Sigmoid colon (tissue), 7 donors: ENCODE results near the gene NPNT. TPM values are rescaled to one million over a fixed set of nuclear protein-coding genes. Genes with fewer than 3 reads are reported as not detected.

ENCODE experiments used
- DNase-seq: peaks from one replicate; pipeline ENCODE4 v3.0.0-alpha.2; 2019
- H3K27ac ChIP-seq, 4 donors: fragments of 200-600 bp; sonication (generic); one replicate each; pipeline ENCODE4 v1.5.1; 2016 to 2019; ENCODE audit warnings: mild to moderate bottlenecking in 1 of 4
- H3K27me3 ChIP-seq, 3 donors: fragments of 200-600 bp; sonication (generic); one replicate each; pipeline ENCODE4 v1.5.1; 2019; ENCODE audit warnings: mild to moderate bottlenecking in 1 of 3
- H3K36me3 ChIP-seq, 4 donors: fragments of 200-600 bp; sonication (generic); one replicate each; pipeline ENCODE4 v1.5.1; 2016 to 2019
- H3K4me1 ChIP-seq, 4 donors: fragments of 200-600 bp; sonication (generic); one replicate each; pipeline ENCODE4 v1.5.1; 2017 to 2019
- H3K4me3 ChIP-seq, 4 donors: fragments of 200-600 bp; sonication (generic); one replicate each; pipeline ENCODE4 v1.5.1; 2017 to 2019; ENCODE audit warnings: mild to moderate bottlenecking in 2 of 4, moderate library complexity in 1 of 4
- H3K9me3 ChIP-seq, 4 donors: fragments of 200-600 bp in 3 of 4; sonication (generic) in 3 of 4; one replicate each; pipeline versions ENCODE4 v1.5.1 to v1.6.1; 2013 to 2019
- CTCF ChIP-seq, 4 experiments: fragments of 450-650 bp in 3 of 4; fragments of 200-600 bp in 1 of 4; IDR thresholded peaks; one replicate each; pipeline ENCODE4 v1.5.1; 2016 to 2019; ENCODE audit warnings: antibody characterized with exemption in 4 of 4, mild to moderate bottlenecking in 3 of 4, moderate library complexity in 2 of 4
- EP300 ChIP-seq, 4 donors: sonication (generic); formaldehyde crosslinking; IDR thresholded peaks; one replicate each; pipeline ENCODE4 v1.6.1; 2017; ENCODE audit warnings: antibody characterized with exemption in 4 of 4
- POLR2A ChIP-seq, 2 donors: fragments of 450-650 bp; IDR thresholded peaks; one replicate each; pipeline ENCODE4 v1.6.1; 2016; ENCODE audit warnings: antibody characterized with exemption in 2 of 2, mild to moderate bottlenecking in 2 of 2, moderate library complexity in 2 of 2
- POLR2AphosphoS5 ChIP-seq, 4 donors: sonication (generic); formaldehyde crosslinking; IDR thresholded peaks; one replicate each; pipeline ENCODE4 v1.6.1; 2017; ENCODE audit warnings: antibody characterized with exemption in 4 of 4
- WGBS, 2 donors: extraction: QIAGEN DNeasy Blood & Tissue Kit; methylation state at CpG; one replicate each; pipeline ENCODE4 v1.1.7; 2013; 5-methylcytosine and 5-hydroxymethylcytosine counted together
- intact Hi-C: fragments of 100-400 bp; cut with DNase I; formaldehyde crosslinking; loops from one replicate; pipeline ENCODE4 v1.15.1; 2023
- polyA plus RNA-seq, 3 donors: library from polyadenylated mRNA; stranded (reverse); fragments of 200-250 nt; gene quantifications; one replicate each; pipeline ENCODE4 v1.2.3, GENCODE V29; 2013
- total RNA-seq, 4 donors: library from RNA; depleted of rRNA; stranded (reverse); fragments of >200 nt; gene quantifications; one replicate each; pipeline ENCODE4 v1.1.0, GENCODE V29; 2016
- donor health status: healthy with polysubstance abuse.
- donor health status: Bipolar disorder and iron deficiency.
- donor health status: healthy.

The NPNT gene
- total and polyA plus RNA-seq, 7 donors = 3.0 to 16.5 (median 6.9) TPM

DNA sequence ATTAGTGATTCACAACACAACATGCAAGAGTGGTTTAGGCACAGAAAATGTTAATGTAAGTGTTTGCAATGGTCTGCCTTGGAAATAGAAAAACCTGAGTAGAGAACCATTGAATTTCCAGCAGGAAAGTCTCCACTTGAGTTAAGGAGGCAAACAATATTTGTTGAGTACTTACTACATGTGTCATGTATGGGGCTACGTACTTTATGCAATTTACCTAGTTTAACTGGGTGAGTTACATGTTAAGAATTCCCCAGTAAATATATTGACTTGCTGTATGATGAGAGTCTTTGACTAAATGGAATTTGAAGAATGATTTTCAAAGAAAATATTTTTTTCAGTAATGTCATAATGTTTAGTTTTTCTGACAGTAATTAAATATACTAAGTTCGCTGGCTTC is 7.8 kb upstream of the NPNT start:
- Histone ChIP-seq H3K4me3 (no peak overlapping the region), H3K4me1 (no peaks in the 10 kb centered on the region), H3K9me3 (no peaks in the 10 kb centered on the region), H3K36me3 (no peaks in the 10 kb centered on the region), H3K27ac (peak overlapping the region in 1 of 4 donors; percentile 32), H3K27me3 (no peaks in the 10 kb centered on the region)
- TF ChIP-seq EP300 (IDR thresholded peaks at IDR 0.05) (no peak), POLR2A (IDR thresholded peaks at IDR 0.05) (no peak), CTCF (IDR thresholded peaks at IDR 0.05) (no peak), POLR2AphosphoS5 (IDR thresholded peaks at IDR 0.05) (no peak)
- DNase-seq = no peak
- intact Hi-C loops = no loop called here
- WGBS, 2 donors = 62 to 93% methylated on average over 2 of the region's 2 CpGs

DNA sequence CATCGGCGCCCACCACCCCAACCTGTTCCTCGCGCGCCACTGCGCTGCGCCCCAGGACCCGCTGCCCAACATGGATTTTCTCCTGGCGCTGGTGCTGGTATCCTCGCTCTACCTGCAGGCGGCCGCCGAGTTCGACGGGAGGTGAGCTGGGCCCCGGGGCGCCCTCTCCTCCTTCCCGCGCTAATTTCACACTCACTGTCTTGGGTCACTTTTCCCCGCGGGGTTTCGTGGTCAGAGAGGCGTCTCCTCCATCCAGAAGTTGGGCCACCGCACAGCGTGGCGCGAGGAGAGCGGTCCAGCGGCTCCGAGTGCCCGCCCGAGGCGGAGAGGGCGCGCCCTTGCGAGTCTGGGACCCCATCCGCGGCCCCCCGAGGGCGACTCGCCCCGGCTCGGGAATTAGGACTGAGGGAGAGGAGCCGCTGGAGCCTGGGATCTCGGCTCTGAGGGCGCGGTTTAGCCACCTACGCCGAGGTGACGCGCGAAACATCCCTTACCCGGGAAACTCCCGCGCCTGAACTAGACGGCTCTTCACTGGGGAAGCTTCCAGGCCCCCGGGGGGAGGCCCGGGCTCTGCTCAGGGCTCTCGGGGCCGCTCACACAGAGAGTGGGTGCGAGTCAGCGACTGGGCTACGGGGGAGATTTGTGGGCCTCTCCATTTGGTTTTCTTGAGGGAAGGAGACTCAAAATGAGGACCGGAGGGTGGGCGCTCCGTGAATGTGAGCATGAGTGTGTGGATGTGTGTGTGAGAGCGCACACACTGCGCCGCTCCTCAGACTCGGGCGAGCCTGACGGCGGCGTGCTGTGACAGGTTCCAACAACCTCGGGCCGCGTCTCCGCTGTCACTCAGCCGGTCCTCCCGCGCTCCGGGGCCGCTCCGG is 551 bp downstream of the NPNT start:
- 1% methylated on average over 84 of the region's 84 CpGs for WGBS, 2 donors
- H3K4me1 ChIP-seq = peaks cover 0 to 21% (median 18%) of the 10 kb centered on the region in 4 donors
- H3K27ac ChIP-seq = peak overlapping the region in 3 of 4 donors; percentile 16 to 84 (median 33)
- no peaks in the 10 kb centered on the region for H3K9me3 ChIP-seq
- H3K27me3 ChIP-seq = peaks cover 5 to 35% (median 19%) of the 10 kb centered on the region in 3 donors
- DNase-seq = no peak
- intact Hi-C loops = no loop called here
- peak overlapping the region; percentile 25 to 60 (median 49) for H3K4me3 ChIP-seq
- no peaks in the 10 kb centered on the region for H3K36me3 ChIP-seq
- TF ChIP-seq CTCF (IDR thresholded peaks at IDR 0.05) = no peak
- no peak for TF ChIP-seq POLR2A (IDR thresholded peaks at IDR 0.05)
- TF ChIP-seq EP300 (IDR thresholded peaks at IDR 0.05) = no peak
- TF ChIP-seq POLR2AphosphoS5 (IDR thresholded peaks at IDR 0.05) = no peak

GRCh38 chr4:105896461-105896942 is 1.2 kb downstream of the NPNT start:
- intact Hi-C loops = no loop called here
- peak overlapping the region; percentile 25 to 60 (median 49) for H3K4me3 ChIP-seq
- DNase-seq = no peak
- peaks cover 0 to 21% (median 18%) of the 10 kb centered on the region in 4 donors for H3K4me1 ChIP-seq
- no peak for TF ChIP-seq EP300 (IDR thresholded peaks at IDR 0.05)
- no peak for TF ChIP-seq POLR2AphosphoS5 (IDR thresholded peaks at IDR 0.05)
- TF ChIP-seq POLR2A (IDR thresholded peaks at IDR 0.05) = no peak
- no peak for TF ChIP-seq CTCF (IDR thresholded peaks at IDR 0.05)
- peaks cover 5 to 35% (median 19%) of the 10 kb centered on the region in 3 donors for H3K27me3 ChIP-seq
- H3K27ac ChIP-seq = peak overlapping the region in 2 of 4 donors; percentile 33 to 84
- WGBS, 2 donors = 2 to 5% methylated on average over 22 of the region's 22 CpGs
- no peaks in the 10 kb centered on the region for H3K9me3 ChIP-seq
- no peaks in the 10 kb centered on the region for H3K36me3 ChIP-seq

DNA sequence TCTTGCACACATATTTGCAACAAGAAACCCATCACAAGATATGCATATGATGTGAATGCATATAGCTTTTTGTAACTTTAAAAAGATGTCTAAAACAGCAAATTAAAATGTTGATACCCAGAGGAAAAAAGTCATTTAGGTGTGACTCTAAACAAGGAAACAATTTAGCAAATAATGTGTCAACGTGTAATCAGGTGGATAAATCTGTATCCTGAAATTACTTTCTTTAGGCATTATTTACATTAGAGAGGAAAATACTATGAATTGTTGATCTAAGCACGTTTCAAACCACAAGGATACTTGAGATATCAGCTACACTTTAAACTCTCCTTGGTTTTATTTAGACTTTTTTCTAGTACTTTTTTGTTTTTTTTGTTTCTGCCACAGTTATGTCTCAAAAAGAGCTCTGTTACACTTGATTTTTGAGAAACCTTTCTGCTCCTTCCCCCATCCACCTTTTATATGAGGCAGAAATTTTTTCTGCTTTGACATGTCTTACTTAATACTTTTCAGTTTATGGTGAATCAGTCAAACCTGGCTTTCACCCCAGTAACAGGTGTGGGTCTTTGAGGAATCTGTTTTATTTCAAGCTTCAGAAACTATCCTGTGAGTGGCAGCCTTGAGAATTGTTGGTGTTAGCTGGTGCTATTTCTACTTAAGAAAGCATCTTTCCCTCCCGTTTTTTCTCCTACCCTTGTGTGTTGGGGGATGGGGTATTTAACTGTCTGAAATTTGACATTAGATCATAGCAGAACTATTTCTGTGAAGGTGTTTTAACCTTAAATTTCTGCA is 1.9 kb downstream of the NPNT start:
- H3K4me3 ChIP-seq = peak overlapping the region in 1 of 4 donors; percentile 51
- no peak for DNase-seq
- 17 to 24% methylated on average over 3 of the region's 3 CpGs for WGBS, 2 donors
- H3K4me1 ChIP-seq = peaks cover 0 to 21% (median 18%) of the 10 kb centered on the region in 4 donors
- H3K27ac ChIP-seq = no peak overlapping the region
- H3K36me3 ChIP-seq = no peaks in the 10 kb centered on the region
- H3K9me3 ChIP-seq = no peaks in the 10 kb centered on the region
- intact Hi-C loops = no loop called here
- peaks cover 5 to 35% (median 19%) of the 10 kb centered on the region in 3 donors for H3K27me3 ChIP-seq
- TF ChIP-seq EP300 (IDR thresholded peaks at IDR 0.05) (no peak), POLR2A (IDR thresholded peaks at IDR 0.05) (no peak), CTCF (IDR thresholded peaks at IDR 0.05) (no peak), POLR2AphosphoS5 (IDR thresholded peaks at IDR 0.05) (no peak)
